Transverse colon (tissue), 4 donors: ENCODE data around the gene FLOT1. TPM values are rescaled to one million over a fixed set of nuclear protein-coding genes. Genes with fewer than 3 reads are reported as not detected.
"Not testable (repeated sequence)": the region's sequence is repeated elsewhere in the genome, so short reads cannot be mapped to it uniquely, and the experiment has no call there.

Experiments
- DNase-seq: peaks from one replicate; pipeline ENCODE4 v3.0.0-alpha.2; 2019
- H3K27ac ChIP-seq, 4 donors: fragments of 200-600 bp; sonication (generic); 2 replicates each; pipeline ENCODE4 v1.5.1; 2016 to 2018; ENCODE audit warnings: inconsistent platforms in 4 of 4
- H3K27me3 ChIP-seq: fragments of 200-600 bp; sonication (generic); 2 replicates; pipeline ENCODE4 v1.5.1; 2017; ENCODE audit warnings: inconsistent platforms
- H3K36me3 ChIP-seq, 4 donors: fragments of 200-600 bp; sonication (generic); 2 replicates each; pipeline ENCODE4 v1.5.1; 2017 to 2019; ENCODE audit warnings: inconsistent platforms in 4 of 4
- H3K4me1 ChIP-seq, 4 donors: fragments of 200-600 bp; sonication (generic); 2 replicates each; pipeline ENCODE4 v1.5.1; 2017 to 2020; ENCODE audit warnings: inconsistent platforms in 4 of 4
- H3K4me3 ChIP-seq, 4 donors: fragments of 200-600 bp; sonication (generic); 1 replicate in 1 of 4; 2 replicates in 3 of 4; pipeline versions ENCODE4 v1.5.1 to v1.6.1; 2017 to 2019; ENCODE audit warnings: inconsistent platforms in 4 of 4
- H3K9me3 ChIP-seq, 2 donors: fragments of 200-600 bp; sonication (generic); 2 replicates each; pipeline ENCODE4 v1.5.1; 2017 to 2019; ENCODE audit warnings: inconsistent platforms in 2 of 2
- CTCF ChIP-seq, 5 experiments: fragments of 200-600 bp in 3 of 5; fragments of 450-650 bp in 2 of 5; sonication (generic) in 3 of 5; IDR thresholded peaks; 1 replicate in 2 of 5; 2 replicates in 3 of 5; pipeline ENCODE4 v1.5.1; 2016 to 2017; ENCODE audit warnings: antibody characterized with exemption in 5 of 5, inconsistent platforms in 3 of 5, mild to moderate bottlenecking in 2 of 5, moderate library complexity in 1 of 5
- EP300 ChIP-seq: sonication (generic); formaldehyde crosslinking; IDR thresholded peaks from one replicate; pipeline ENCODE4 v1.6.1; 2017; ENCODE audit warnings: antibody characterized with exemption, low read depth
- POLR2A ChIP-seq: fragments of 450-650 bp; IDR thresholded peaks from one replicate; pipeline ENCODE4 v1.6.1; 2016; ENCODE audit warnings: antibody characterized with exemption, mild to moderate bottlenecking, moderate library complexity
- POLR2AphosphoS5 ChIP-seq, 3 donors: sonication (generic); formaldehyde crosslinking; IDR thresholded peaks; one replicate each; pipeline ENCODE4 v1.6.1; 2016; ENCODE audit warnings: antibody characterized with exemption in 3 of 3
- WGBS, 2 donors: methylation state at CpG; one replicate each; pipeline ENCODE4 v1.1.5; 2018; ENCODE audit warnings: low coverage in 1 of 2; 5-methylcytosine and 5-hydroxymethylcytosine counted together
- in situ Hi-C, 4 donors: fragments of 200-750 bp; cut with MboI; loops; one replicate each; pipeline versions ENCODE4 v1.15.0 to v1.15.1; 2017; ENCODE audit warnings: low sequenced_read_pairs in 3 of 4, low pct_ligation_motif_present in 1 of 4, low pct_unique_long_range_greater_than_20kb in 1 of 4
- intact Hi-C: fragments of 100-400 bp; cut with DNase I; formaldehyde crosslinking; loops from one replicate; pipeline ENCODE4 v1.15.1; 2023; ENCODE audit warnings: low total_unique reads
- total RNA-seq, 4 donors: library from RNA; depleted of rRNA; stranded (reverse); fragments of >200 nt; gene quantifications; one replicate each; pipeline ENCODE4 v1.1.0, GENCODE V29; 2016

Gene FLOT1
- total RNA-seq, 4 donors from 2014 or later = 123 to 146 (median 139) TPM

- no peak for DNase-seq
- peaks cover 0 to 45% (median 17%) of the 10 kb centered on the region in 4 donors for H3K36me3 ChIP-seq
- no peaks in the 10 kb centered on the region for H3K9me3 ChIP-seq
- intact Hi-C loops (no loop called here), in situ Hi-C loops (loop anchor here (5.0 to 25.0 kb wide), 3 partner anchors 49 to 161 kb away; partner anchors contain the start of gene DDR1 (in 2 of the 4))
- H3K4me1 ChIP-seq = peaks cover 7 to 48% (median 19%) of the 10 kb centered on the region in 4 donors
- WGBS, 2 donors = 87% methylated on average over 11 of the region's 11 CpGs; no CpG with 5 or more reads in 1 of the 2 donors
- TF ChIP-seq POLR2AphosphoS5 (IDR thresholded peaks at IDR 0.05) = no peak
- H3K4me3 ChIP-seq = no peak overlapping the region
- H3K27ac ChIP-seq = peak overlapping the region in 2 of 4 donors; percentile 20 to 43
- H3K27me3 ChIP-seq = no peaks in the 10 kb centered on the region
These were observed 15.7 kb downstream of the FLOT1 start for GRCh38 chr6:30726506-30727413.

GRCh38 chr6:30725713-30726505 lies 16.6 kb downstream of the FLOT1 start:
- no peak for DNase-seq
- peaks cover 0 to 45% (median 17%) of the 10 kb centered on the region in 4 donors for H3K36me3 ChIP-seq
- H3K27ac ChIP-seq = peak overlapping the region in 2 of 4 donors; percentile 16 to 26
- no peaks in the 10 kb centered on the region for H3K27me3 ChIP-seq
- 52 to 65% methylated on average over 2 of the region's 3 CpGs for WGBS, 2 donors
- peaks cover 5 to 42% (median 19%) of the 10 kb centered on the region in 4 donors for H3K4me1 ChIP-seq
- TF ChIP-seq POLR2A = no peak
- TF ChIP-seq POLR2AphosphoS5 (IDR thresholded peaks at IDR 0.05) = peak in 1 of 3 donors; percentile 10
- no peak for TF ChIP-seq CTCF (IDR thresholded peaks at IDR 0.05)
- H3K9me3 ChIP-seq = no peaks in the 10 kb centered on the region
- H3K4me3 ChIP-seq = no peak overlapping the region
- in situ Hi-C loops (loop anchor here (5.0 to 25.0 kb wide), 3 partner anchors 49 to 161 kb away; partner anchors contain the start of gene DDR1 (in 2 of the 4)), intact Hi-C loops (no loop called here)

- in situ Hi-C loops (loop anchor here (5.0 to 25.0 kb wide), 4 partner anchors 43 to 162 kb away; partner anchors contain the start of gene DDR1 (in 2 of the 4)), intact Hi-C loops (loop anchor here (5.0 kb wide), 1 partner anchor 108 kb away; the partner anchor contains the start of genes MRPS18B and PPP1R10)
- WGBS, 2 donors = 35 to 48% methylated on average over 5 to 6 of the region's 6 CpGs
- Histone ChIP-seq H3K9me3 (no peaks in the 10 kb centered on the region), H3K36me3 (peaks cover 0 to 41% (median 17%) of the 10 kb centered on the region in 4 donors), H3K4me3 (no peak overlapping the region), H3K27ac (peak overlapping the region; percentile 22 to 35 (median 28)), H3K4me1 (peaks cover 0 to 35% (median 12%) of the 10 kb centered on the region in 4 donors), H3K27me3 (no peaks in the 10 kb centered on the region)
- no peak for DNase-seq
- TF ChIP-seq POLR2A (no peak), EP300 (no peak), POLR2AphosphoS5 (IDR thresholded peaks at IDR 0.05) (no peak), CTCF (IDR thresholded peaks at IDR 0.05) (no peak)
These were observed 17.4 kb downstream of the FLOT1 start for GRCh38 chr6:30724906-30725667.

- intact Hi-C loops = loop anchor here (5.0 kb wide), 1 partner anchor 107 kb away; the partner anchor contains the start of genes MRPS18B and PPP1R10
- H3K4me1 ChIP-seq = peaks cover 0 to 42% (median 21%) of the 10 kb centered on the region in 4 donors
- WGBS, 2 donors = 56 to 100% methylated on average over 3 to 29 of the region's 29 CpGs
- H3K36me3 ChIP-seq = peaks cover 0 to 35% (median 15%) of the 10 kb centered on the region in 4 donors
- H3K9me3 ChIP-seq, H3K27me3 ChIP-seq, DNase-seq, H3K4me3 ChIP-seq: not testable (repeated sequence)
- H3K27ac ChIP-seq = peak overlapping the region; percentile 22 to 35 (median 28)
- in situ Hi-C loops = loop anchor here in 2 of 4 donors (5.0 to 10.0 kb wide), 2 partner anchors 42 to 151 kb away; no protein-coding TSS in a partner anchor
These were observed 18.4 kb downstream of the FLOT1 start for GRCh38 chr6:30723843-30724741.

- not testable (repeated sequence) for DNase-seq, H3K4me3 ChIP-seq, H3K27me3 ChIP-seq, H3K9me3 ChIP-seq
- intact Hi-C loops (loop anchor here (5.0 kb wide), 1 partner anchor 106 kb away; the partner anchor contains the start of genes MRPS18B and PPP1R10), in situ Hi-C loops (loop anchor here in 2 of 4 donors (5.0 to 10.0 kb wide), 2 partner anchors 41 to 152 kb away; no protein-coding TSS in a partner anchor)
- peak overlapping the region; percentile 93 to 99 (median 98) for H3K27ac ChIP-seq
- peaks cover 0 to 35% (median 11%) of the 10 kb centered on the region in 4 donors for H3K36me3 ChIP-seq
- WGBS, 2 donors = 50 to 52% methylated on average over 2 to 16 of the region's 16 CpGs
- H3K4me1 ChIP-seq = peaks cover 0 to 50% (median 24%) of the 10 kb centered on the region in 4 donors
These were observed 19.2 kb downstream of the FLOT1 start for GRCh38 chr6:30723159-30723842.
